Panc1 (cell line): ENCODE data around the gene FAM149A. TPM values are rescaled to one million over a fixed set of nuclear protein-coding genes. Genes with fewer than 3 reads are reported as not detected.

Experiments used
- ATAC-seq: fragments of 200-7000 bp; cut with Tn5 transposase; 2 replicates; pipeline ENCODE4 v1.9.1; 2020; ENCODE audit warnings: mild to moderate bottlenecking, moderate library complexity
- BruUV-seq: library from RNA; stranded (reverse); fragments of 400-500 nt; replicated peaks from 2 replicates; lab custom pipeline; 2021; lab: Mats Ljungman, UMichigan
- CTCF ChIA-PET: fragments of 300-600 bp; sonication (Branson Sonifier 250); formaldehyde crosslinking; loops from one replicate; lab custom pipeline; 2022; ENCODE audit warnings: antibody characterized with exemption; lab: Charles Lee
- POLR2A ChIA-PET: fragments of 300-600 bp; sonication (Branson Sonifier 250); formaldehyde crosslinking; loops from one replicate; lab custom pipeline; 2022; ENCODE audit warnings: antibody characterized with exemption; lab: Charles Lee
- DNase-seq: peaks from one replicate; pipeline ENCODE4 v3.0.0-alpha.2; 2010; ENCODE audit warnings: low read depth, low spot score
- H3K27ac ChIP-seq: 2 replicates; pipeline ENCODE4 v1.5.1; 2011; ENCODE audit warnings: mild to moderate bottlenecking, low read length, inconsistent platforms
- H3K27me3 ChIP-seq: fragments of 200-500 bp; sonication (Bioruptor generic); 2 replicates; pipeline ENCODE4 v1.6.0; 2014; ENCODE audit warnings: low read length, inconsistent platforms; ENCODE audit not compliant: control insufficient read depth, insufficient read depth
- H3K36me3 ChIP-seq: fragments of 200-500 bp; sonication (Bioruptor generic); 2 replicates; pipeline ENCODE4 v1.5.1; 2014; ENCODE audit warnings: inconsistent platforms, mild to moderate bottlenecking, low read length, moderate library complexity; ENCODE audit not compliant: control insufficient read depth, insufficient read depth
- H3K4me1 ChIP-seq: 2 replicates; pipeline ENCODE4 v1.5.1; 2011; ENCODE audit warnings: inconsistent platforms, mild to moderate bottlenecking, low read length, moderate library complexity; ENCODE audit not compliant: control insufficient read depth, insufficient read depth
- H3K4me3 ChIP-seq, 2 experiments: 2 replicates each; pipeline ENCODE4 v1.5.1; 2011 to 2012; ENCODE audit warnings: low read depth in 2 of 2, low read length in 2 of 2, mild to moderate bottlenecking in 2 of 2, inconsistent platforms in 1 of 2, moderate library complexity in 1 of 2
- H3K9me3 ChIP-seq: fragments of 200-500 bp; sonication (Bioruptor generic); 2 replicates; pipeline ENCODE4 v1.5.1; 2014; ENCODE audit warnings: low read depth, mild to moderate bottlenecking, inconsistent platforms, low read length, moderate library complexity; ENCODE audit not compliant: control insufficient read depth, insufficient read depth
- CTCF ChIP-seq: fragments of 450-650 bp; IDR thresholded peaks from 2 replicates; pipeline ENCODE4 v1.5.1; 2017; ENCODE audit warnings: mild to moderate bottlenecking
- POLR2AphosphoS5 ChIP-seq: IDR thresholded peaks from 2 replicates; pipeline ENCODE4 v1.6.1; 2012; ENCODE audit warnings: mild to moderate bottlenecking, low read depth, low read length, moderate library complexity
- REST ChIP-seq, 2 experiments: IDR thresholded peaks; 2 replicates each; pipeline ENCODE4 v1.6.1; 2011 to 2012; ENCODE audit warnings: low read depth in 2 of 2, control low read depth in 1 of 2, low read length in 1 of 2, mild to moderate bottlenecking in 1 of 2, moderate library complexity in 1 of 2; ENCODE audit not compliant: insufficient read depth in 1 of 2
- TCF7L2 ChIP-seq: IDR thresholded peaks from 2 replicates; pipeline ENCODE4 v1.6.1; 2011; ENCODE audit warnings: mild to moderate bottlenecking, low read depth, low read length, inconsistent platforms
- in situ Hi-C: cut with HindIII; loops from 2 replicates; pipeline ENCODE4 v1.10.0; 2016; ENCODE audit warnings: low sequenced_read_pairs, low pct_unique_long_range_greater_than_20kb
- intact Hi-C: fragments of 100-400 bp; cut with micrococcal nuclease; formaldehyde crosslinking; loops from one replicate; pipeline ENCODE4 v1.10.0; 2022; ENCODE audit not compliant: unreplicated experiment
- total RNA-seq: library from RNA; stranded (reverse); gene quantifications from one replicate; pipeline ENCODE4 v1.2.1, GENCODE V29; 2021; ENCODE audit not compliant: unreplicated experiment

Gene FAM149A
- total RNA-seq, 1 experiment from 2014 or later = 0.13 TPM

GRCh38 chr4:186067757-186068385 lies 36.6 kb upstream of the FAM149A start:
- CTCF ChIA-PET = interaction anchor here (1.6 to 1.7 kb wide), 2 partner anchors 65 to 70 kb away, joined by 3 to 11 read pairs; no protein-coding TSS in a partner anchor
- TF ChIP-seq POLR2AphosphoS5 (no peak), CTCF (peak; percentile 69)
- in situ Hi-C loops (no loop called here), intact Hi-C loops (loop anchor here (1.0 kb wide), 1 partner anchor 69 kb away; no protein-coding TSS in a partner anchor)
- no TSS peak for BruUV-seq
- peak; percentile 25 for DNase-seq
- H3K9me3 ChIP-seq = no peaks in the 10 kb centered on the region
- H3K4me1 ChIP-seq = no peaks in the 10 kb centered on the region
- no peaks in the 10 kb centered on the region for H3K36me3 ChIP-seq
- POLR2A ChIA-PET = no interaction called here
- no peaks in the 10 kb centered on the region; the same call in 1 of the 2 replicates for H3K27me3 ChIP-seq
- no peak overlapping the region for H3K4me3 ChIP-seq
- H3K27ac ChIP-seq = no peak overlapping the region
- peak; percentile 94 for ATAC-seq

GRCh38 chr4:186068581-186069348 lies 35.7 kb upstream of the FAM149A start, which contains the start of gene TLR3:
Gene TLR3 (plus strand): TSS chr4:186069156. CDS start chr4:186076620, 7,464 bp downstream.
- no peak for DNase-seq
- TF ChIP-seq POLR2AphosphoS5 (no peak), TCF7L2 (0 out of 2 replicates have a peak, but pooled peaks have one; percentile 17)

GRCh38 chr4:186069729-186070128 lies 34.8 kb upstream of the FAM149A start:
- TF ChIP-seq TCF7L2 = no peak
- no peak for TF ChIP-seq REST (IDR thresholded peaks at IDR 0.05; ENCODE audit: insufficient read depth in 1 of 2, low read depth in 2 of 2, low read length in 1 of 2)
- Histone ChIP-seq H3K4me1 (no peaks in the 10 kb centered on the region), H3K27ac (no peak overlapping the region), H3K4me3 (no peak overlapping the region), H3K36me3 (no peaks in the 10 kb centered on the region), H3K27me3 (no peaks in the 10 kb centered on the region; the same call in 1 of the 2 replicates), H3K9me3 (no peaks in the 10 kb centered on the region)
- intact Hi-C loops (no loop called here), in situ Hi-C loops (no loop called here)
- ATAC-seq = no peak
- DNase-seq = no peak
- CTCF ChIA-PET = interaction anchor here (0.9 kb wide), 1 partner anchor 68 kb away, joined by 7 read pairs; no protein-coding TSS in a partner anchor
- POLR2A ChIA-PET = no interaction called here
- no TSS peak for BruUV-seq

More at GRCh38 chr4:186068581-186069348, 35.7 kb upstream of the FAM149A start, which contains the start of gene TLR3:
- H3K27me3 ChIP-seq = no peaks in the 10 kb centered on the region; the same call in 1 of the 2 replicates
- no peaks in the 10 kb centered on the region for H3K9me3 ChIP-seq
- intact Hi-C loops = loop anchor here (1.0 kb wide), 1 partner anchor 69 kb away; no protein-coding TSS in a partner anchor
- POLR2A ChIA-PET = no interaction called here
- no peaks in the 10 kb centered on the region for H3K4me1 ChIP-seq
- in situ Hi-C loops = no loop called here
- CTCF ChIA-PET = interaction anchor here (0.9 to 1.7 kb wide), 3 partner anchors 64 to 69 kb away, joined by 3 to 11 read pairs (median 7); no protein-coding TSS in a partner anchor
- no TSS peak for BruUV-seq
- H3K27ac ChIP-seq = 0 out of 2 replicates have a peak within 1 kb of the TSS, but pooled peaks have one; percentile 29
- H3K36me3 ChIP-seq = no peaks in the 10 kb centered on the region
- peak within 1 kb of the TSS; percentile 33 to 59 for H3K4me3 ChIP-seq
- ATAC-seq = 0 out of 2 replicates have a peak, but pooled peaks have one; percentile 60
